NT2/D1 (cell line): ENCODE results near the gene CYP2F1.
"Not testable (repeated sequence)": the region's sequence is repeated elsewhere in the genome, so short reads cannot be mapped to it uniquely, and the experiment has no call there.

ENCODE experiments used
- DNase-seq: peaks from one replicate; pipeline ENCODE4 v3.0.0-alpha.2; 2011; ENCODE audit warnings: low read depth, low spot score
- H3K27me3 ChIP-seq: 2 replicates; pipeline ENCODE4 v1.6.0; 2011; ENCODE audit warnings: mild to moderate bottlenecking; ENCODE audit not compliant: insufficient read length, insufficient read depth
- H3K36me3 ChIP-seq: 2 replicates; pipeline ENCODE4 v1.6.1; 2011; ENCODE audit warnings: mild to moderate bottlenecking, low read length, mixed read lengths; ENCODE audit not compliant: insufficient read depth, insufficient read length
- H3K4me1 ChIP-seq: 2 replicates; pipeline ENCODE4 v1.5.1; 2011; ENCODE audit not compliant: insufficient read depth, insufficient read length
- H3K4me3 ChIP-seq: 2 replicates; pipeline ENCODE4 v1.5.1; 2011; ENCODE audit warnings: low read depth; ENCODE audit not compliant: insufficient read length
- H3K9ac ChIP-seq: 2 replicates; pipeline ENCODE4 v1.6.0; 2011; ENCODE audit warnings: low read depth; ENCODE audit not compliant: insufficient read length
- H3K9me3 ChIP-seq: 2 replicates; pipeline ENCODE4 v1.5.1; 2011; ENCODE audit warnings: mild to moderate bottlenecking, low read length; ENCODE audit not compliant: insufficient read depth
- SUZ12 ChIP-seq: IDR thresholded peaks from 2 replicates; pipeline ENCODE4 v1.6.1; 2011; ENCODE audit not compliant: insufficient read length, insufficient read depth; ENCODE audit errors: extremely low read depth
- YY1 ChIP-seq: IDR thresholded peaks from 2 replicates; pipeline ENCODE4 v1.6.1; 2011; ENCODE audit not compliant: insufficient read length, insufficient read depth
- ZNF274 ChIP-seq: IDR thresholded peaks from 2 replicates; pipeline ENCODE4 v1.6.1; 2011; ENCODE audit warnings: mild to moderate bottlenecking, low read depth, low read length

CYP2F1 gene

DNA sequence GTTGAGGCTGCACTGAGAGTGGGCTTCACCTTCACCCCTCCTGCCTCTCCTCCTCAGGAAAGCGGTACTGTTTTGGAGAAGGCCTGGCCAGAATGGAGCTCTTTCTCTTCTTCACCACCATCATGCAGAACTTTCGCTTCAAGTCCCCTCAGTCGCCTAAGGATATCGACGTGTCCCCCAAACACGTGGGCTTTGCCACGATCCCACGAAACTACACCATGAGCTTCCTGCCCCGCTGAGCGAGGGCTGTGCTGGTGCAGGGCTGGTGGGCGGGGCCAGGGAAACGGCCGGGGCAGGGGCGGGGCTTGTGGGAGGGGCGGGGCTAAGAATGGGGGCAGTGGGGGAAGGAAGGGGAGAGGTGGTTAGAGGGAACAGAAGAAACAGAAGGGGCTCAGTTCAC, 18.5 kb upstream of the CYP2F1 start:
- Histone ChIP-seq H3K9ac (no peak overlapping the region), H3K27me3 (peaks cover 21% of the 10 kb centered on the region)
- TF ChIP-seq YY1, result no peak
- no peak for TF ChIP-seq SUZ12
- no peak for TF ChIP-seq ZNF274

DNA sequence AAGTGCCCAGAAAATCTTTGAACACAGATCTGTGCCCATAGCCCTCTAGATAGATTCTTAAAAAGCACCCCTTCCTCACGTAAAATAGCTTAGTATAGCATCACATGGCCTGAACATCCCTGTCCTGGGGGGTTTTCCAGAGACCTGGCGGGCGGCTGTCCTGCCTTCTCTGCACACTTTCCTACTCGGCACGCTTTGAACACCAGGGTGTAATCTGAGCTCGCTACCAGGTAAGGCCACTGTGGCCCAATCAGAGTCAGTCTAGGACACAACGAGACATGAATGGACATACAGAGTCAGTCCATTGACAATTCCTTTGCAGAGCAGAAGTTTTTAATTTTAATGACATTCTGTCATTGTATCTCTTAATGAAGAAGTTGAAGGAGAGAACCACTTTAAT, 17.9 kb upstream of the CYP2F1 start:
- Histone ChIP-seq H3K36me3 (no peaks in the 10 kb centered on the region), H3K4me3 (no peak overlapping the region), H3K4me1 (no peaks in the 10 kb centered on the region), H3K27me3 (peaks cover 14% of the 10 kb centered on the region), H3K9me3 (peaks cover 4% of the 10 kb centered on the region; the same call in 1 of the 2 replicates), H3K9ac (no peak overlapping the region)
- no peak for TF ChIP-seq ZNF274
- no peak for TF ChIP-seq SUZ12
- no peak for TF ChIP-seq YY1
- no peak for DNase-seq

More for the DNA sequence above, 18.5 kb upstream of the CYP2F1 start:
- H3K9me3 ChIP-seq, result peaks cover 4% of the 10 kb centered on the region; the same call in 1 of the 2 replicates
- H3K36me3 ChIP-seq, result no peaks in the 10 kb centered on the region
- no peak for DNase-seq
- no peaks in the 10 kb centered on the region for H3K4me1 ChIP-seq
- H3K4me3 ChIP-seq, result no peak overlapping the region

DNA sequence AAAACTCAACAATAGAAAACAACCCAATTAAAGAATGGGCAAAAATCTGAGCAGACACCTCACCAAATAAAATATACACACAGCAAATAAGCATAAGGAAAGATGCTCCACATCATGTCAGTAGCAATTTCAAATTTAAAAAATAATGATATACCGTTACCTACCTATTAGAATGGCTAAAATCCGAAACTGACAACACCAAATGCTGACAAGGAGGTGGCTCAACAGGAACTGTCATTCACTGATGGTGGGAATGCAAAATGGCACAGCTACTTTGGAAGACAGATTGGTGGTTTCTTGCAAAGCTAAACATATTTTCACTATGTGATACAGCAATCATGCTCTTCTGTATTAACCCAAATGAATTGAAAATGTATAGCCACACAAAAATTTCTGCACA, 16.9 kb upstream of the CYP2F1 start:
- no peak overlapping the region for H3K9ac ChIP-seq
- no peaks in the 10 kb centered on the region for H3K36me3 ChIP-seq
- TF ChIP-seq ZNF274 (no peak), YY1 (no peak), SUZ12 (no peak)
- no peak for DNase-seq
- H3K4me3 ChIP-seq, result no peak overlapping the region
- H3K27me3 ChIP-seq, result peaks cover 7% of the 10 kb centered on the region
- H3K9me3 ChIP-seq, result peaks cover 4% of the 10 kb centered on the region; the same call in 1 of the 2 replicates
- H3K4me1 ChIP-seq, result no peaks in the 10 kb centered on the region

DNA sequence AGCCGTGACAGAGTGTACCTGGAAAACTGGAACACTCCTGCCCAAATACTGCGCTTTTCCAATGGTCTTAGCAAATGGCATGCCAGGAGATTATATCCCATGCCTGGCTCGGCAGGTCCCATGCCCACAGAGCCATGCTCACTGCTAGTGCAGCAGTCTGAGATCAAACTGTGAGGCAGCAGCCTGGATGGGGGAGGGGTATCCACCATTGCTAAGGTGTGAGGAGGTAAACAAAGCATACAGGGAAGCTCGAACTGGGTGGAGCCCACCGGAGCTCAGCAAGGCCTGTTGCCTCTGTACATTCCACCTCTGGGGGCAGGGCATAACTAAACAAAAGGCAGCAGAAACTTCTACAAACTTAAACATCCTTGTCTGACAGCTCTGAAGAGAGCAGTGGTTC, 15.5 kb upstream of the CYP2F1 start:
- H3K4me1 ChIP-seq, result no peaks in the 10 kb centered on the region
- TF ChIP-seq ZNF274 (no peak), YY1 (no peak), SUZ12 (no peak)
- H3K9me3 ChIP-seq, result peaks cover 4% of the 10 kb centered on the region; the same call in 1 of the 2 replicates

DNA sequence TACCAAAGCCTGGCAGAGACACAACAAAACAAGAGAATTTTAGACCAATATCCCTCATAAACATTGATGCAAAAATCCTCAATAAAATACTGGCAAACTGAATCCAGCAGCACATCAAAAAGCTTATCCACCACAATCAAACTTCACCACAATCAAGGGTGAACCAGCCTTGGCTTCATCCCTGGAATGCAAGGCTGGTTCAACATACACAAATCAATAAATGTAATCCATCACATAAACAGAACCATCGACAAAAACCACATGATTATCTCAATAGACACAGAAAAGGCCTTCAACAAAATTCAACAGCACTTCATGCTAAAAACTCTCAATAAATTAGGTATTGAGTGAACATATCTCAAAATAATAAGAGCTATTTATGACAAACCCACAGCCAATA, 12.0 kb upstream of the CYP2F1 start:
- not testable (repeated sequence) for H3K4me1 ChIP-seq, H3K4me3 ChIP-seq, DNase-seq, H3K9me3 ChIP-seq, H3K9ac ChIP-seq, H3K27me3 ChIP-seq, H3K36me3 ChIP-seq

More for the DNA sequence above, 15.5 kb upstream of the CYP2F1 start:
- no peaks in the 10 kb centered on the region for H3K36me3 ChIP-seq
- no peak overlapping the region for H3K9ac ChIP-seq
- peak; percentile 16 for DNase-seq
- H3K27me3 ChIP-seq, result peaks cover 2% of the 10 kb centered on the region
- no peak overlapping the region for H3K4me3 ChIP-seq

DNA sequence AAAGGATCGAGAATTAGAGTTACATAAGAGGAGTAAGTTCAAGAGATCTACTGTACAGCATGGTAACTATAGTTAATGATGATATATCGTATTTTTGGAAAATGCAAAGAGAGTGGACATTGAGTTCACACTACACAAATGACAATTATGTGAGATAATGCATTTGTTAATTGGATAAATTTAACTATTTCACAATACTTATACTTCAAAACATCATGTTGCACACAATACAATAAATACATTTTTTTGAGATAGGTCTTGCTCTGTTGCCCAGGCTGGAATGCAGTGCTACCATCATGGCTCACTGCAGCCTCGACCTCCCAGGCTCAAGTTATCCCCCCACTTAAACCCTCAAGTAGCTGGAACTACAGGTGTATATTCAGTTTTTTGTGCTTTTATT, 8.1 kb upstream of the CYP2F1 start:
- H3K4me1 ChIP-seq, result no peaks in the 10 kb centered on the region
- H3K9ac ChIP-seq, result no peak overlapping the region
- H3K36me3 ChIP-seq, result no peaks in the 10 kb centered on the region
- TF ChIP-seq SUZ12 (no peak), ZNF274 (no peak), YY1 (no peak)
- DNase-seq, result no peak
- H3K9me3 ChIP-seq, result no peaks in the 10 kb centered on the region
- no peak overlapping the region for H3K4me3 ChIP-seq
- H3K27me3 ChIP-seq, result no peaks in the 10 kb centered on the region

DNA sequence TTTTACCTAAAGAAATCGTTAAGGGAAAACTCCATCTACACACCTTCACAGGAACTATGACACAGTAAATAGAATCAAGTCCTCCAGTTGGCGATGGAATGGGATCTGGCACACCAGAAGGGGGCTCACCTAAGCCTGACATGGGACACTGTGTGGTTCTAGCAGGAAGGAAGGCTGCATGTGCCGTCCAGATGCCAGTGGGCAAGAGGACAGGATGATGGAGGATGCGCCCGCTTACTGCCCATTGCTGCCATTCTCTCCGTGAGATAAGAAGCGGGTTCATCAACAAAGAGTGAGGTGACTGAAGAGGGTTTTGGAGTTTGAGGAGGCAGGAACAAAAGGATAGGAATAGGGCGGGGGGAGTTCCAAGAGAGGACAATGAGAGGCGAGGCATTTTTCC, 2.9 kb upstream of the CYP2F1 start:
- no peaks in the 10 kb centered on the region for H3K27me3 ChIP-seq
- H3K36me3 ChIP-seq, result no peaks in the 10 kb centered on the region
- DNase-seq, result no peak
- peaks cover 33% of the 10 kb centered on the region; the same call in 1 of the 2 replicates for H3K9me3 ChIP-seq
- H3K4me1 ChIP-seq, result no peaks in the 10 kb centered on the region
- TF ChIP-seq SUZ12 (no peak), YY1 (no peak), ZNF274 (no peak)
- no peak overlapping the region for H3K4me3 ChIP-seq
- H3K9ac ChIP-seq, result no peak overlapping the region
